A673 (cell line): ENCODE results near the gene AAR2. TPM values are rescaled to one million over a fixed set of nuclear protein-coding genes. Genes with fewer than 3 reads are reported as not detected.

Source experiments
- BruUV-seq: library from RNA; stranded (reverse); fragments of 400-500 nt; replicated peaks from 2 replicates; lab custom pipeline; 2021; lab: Mats Ljungman, UMichigan
- CTCF ChIA-PET: fragments of 300-600 bp; sonication (Branson Sonifier 250); formaldehyde crosslinking; loops from one replicate; lab custom pipeline; 2022; ENCODE audit warnings: antibody characterized with exemption; lab: Charles Lee
- POLR2A ChIA-PET: fragments of 300-600 bp; sonication (Branson Sonifier 250); formaldehyde crosslinking; loops from one replicate; lab custom pipeline; 2022; ENCODE audit warnings: antibody characterized with exemption; ENCODE audit not compliant: low non-redundant PET; lab: Charles Lee
- DNase-seq: peaks from one replicate; pipeline ENCODE4 v3.0.0-alpha.2; 2015; ENCODE audit warnings: low spot score
- H3K27ac ChIP-seq: fragments of 200-600 bp; sonication (generic); 2 replicates; pipeline ENCODE4 v1.5.1; 2016; ENCODE audit warnings: mixed run types, low read depth, mild to moderate bottlenecking, mixed read lengths, antibody characterized with exemption, low read length; ENCODE audit not compliant: poor library complexity, severe bottlenecking
- H3K27me3 ChIP-seq: fragments of 200-600 bp; sonication (generic); replicated peaks from 2 replicates; pipeline ENCODE4 v1.6.1; 2017; ENCODE audit warnings: mixed run types, low read depth, mild to moderate bottlenecking, mixed read lengths, antibody characterized with exemption, low read length; ENCODE audit not compliant: insufficient read depth, poor library complexity
- H3K36me3 ChIP-seq: fragments of 200-600 bp; sonication (generic); 2 replicates; pipeline ENCODE4 v1.6.1; 2016; ENCODE audit warnings: mixed run types, mild to moderate bottlenecking, mixed read lengths, antibody characterized with exemption, low read length; ENCODE audit not compliant: insufficient read depth, poor library complexity, severe bottlenecking
- H3K4me1 ChIP-seq: fragments of 200-600 bp; sonication (generic); 2 replicates; pipeline ENCODE4 v1.6.1; 2017; ENCODE audit warnings: mixed run types, mild to moderate bottlenecking, mixed read lengths, antibody characterized with exemption, low read length; ENCODE audit not compliant: insufficient read depth, poor library complexity, severe bottlenecking
- H3K4me3 ChIP-seq: fragments of 200-600 bp; sonication (generic); 2 replicates; pipeline ENCODE4 v1.5.1; 2016; ENCODE audit warnings: low read depth, mixed run types, mild to moderate bottlenecking, mixed read lengths, low read length; ENCODE audit not compliant: poor library complexity, severe bottlenecking
- H3K9me3 ChIP-seq: fragments of 200-600 bp; sonication (generic); 2 replicates; pipeline ENCODE4 v1.6.1; 2016; ENCODE audit warnings: mixed run types, low read depth, mild to moderate bottlenecking, mixed read lengths, antibody characterized with exemption, low read length; ENCODE audit not compliant: poor library complexity, severe bottlenecking
- CTCF ChIP-seq: fragments of 300-800, 200-600 bp; sonication (generic); conservative IDR thresholded peaks from 2 replicates; pipeline ENCODE4 v1.5.1; 2017; ENCODE audit warnings: low read depth, mild to moderate bottlenecking, antibody characterized with exemption, low read length, moderate library complexity, mixed read lengths
- EZH2 ChIP-seq: fragments of 200-600 bp; sonication (generic); IDR thresholded peaks from 2 replicates; pipeline ENCODE4 v1.6.1; 2017; ENCODE audit warnings: borderline replicate concordance, low read depth, mild to moderate bottlenecking, mixed read lengths, antibody characterized with exemption, low read length; ENCODE audit not compliant: poor library complexity, severe bottlenecking
- intact Hi-C: fragments of 100-400 bp; cut with micrococcal nuclease; formaldehyde crosslinking; loops from one replicate; pipeline ENCODE4 v1.10.0; 2022; ENCODE audit not compliant: unreplicated experiment
- total RNA-seq: library from RNA; stranded (reverse); gene quantifications from 2 replicates; pipeline ENCODE4 v1.2.3, GENCODE V29; 2021

AAR2 gene
- total RNA-seq, 1 experiment from 2014 or later, result 33.6 TPM

DNA sequence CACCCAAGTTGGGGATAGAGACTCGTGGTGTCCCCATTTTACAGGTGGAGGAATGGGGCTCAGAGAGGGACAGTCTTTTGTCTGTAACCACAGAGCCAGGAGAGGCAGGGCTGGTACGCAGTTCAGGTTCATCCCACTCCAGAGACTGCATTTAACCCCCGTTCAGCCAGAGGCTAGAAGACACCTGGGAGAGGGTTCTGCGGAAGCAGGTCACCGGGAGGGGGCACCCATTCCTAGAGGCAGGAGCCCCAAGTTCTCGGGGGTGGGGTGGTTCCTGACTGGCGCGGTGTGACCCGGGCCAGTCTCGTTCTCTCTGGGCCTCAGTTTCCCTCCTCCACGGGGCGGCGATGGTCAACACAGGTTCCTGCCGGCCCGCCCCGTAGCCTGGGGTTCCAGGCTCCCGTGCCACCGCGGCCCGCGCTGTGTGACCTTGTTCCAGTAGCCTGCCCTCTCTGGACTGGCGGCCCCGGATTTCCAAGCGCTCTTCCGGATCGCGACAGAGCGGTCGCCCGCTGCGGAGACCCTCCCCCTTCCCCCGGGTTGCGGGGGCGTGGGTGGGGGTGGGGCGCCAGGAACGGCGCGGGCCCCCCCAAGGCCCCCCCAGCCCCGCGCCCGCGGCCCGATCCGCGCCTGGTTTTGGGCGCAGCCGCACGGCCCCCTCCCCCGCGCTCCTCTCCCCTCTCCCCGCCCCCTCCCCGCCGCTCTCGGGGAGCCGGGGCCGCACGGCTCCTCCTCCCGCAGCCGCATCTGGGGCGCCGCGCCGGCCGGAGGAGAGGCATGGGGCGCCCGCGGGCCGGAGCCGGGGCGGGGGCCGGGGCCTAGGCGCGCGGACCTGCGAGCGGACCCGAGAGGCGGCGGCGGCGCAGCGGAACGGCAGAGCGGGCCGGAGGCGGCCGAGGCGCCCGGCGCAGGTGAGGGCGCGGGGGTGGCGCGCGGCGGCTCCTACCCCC, 69.6 kb downstream of the AAR2 start, which contains the start of gene DLGAP4:
TSS of gene DLGAP4 (plus strand) at position 738 of the 950 bp plus-strand sequence. CDS start 125,379 bp downstream, outside the sequence.
- CTCF ChIA-PET, result no interaction called here
- peak within 1 kb of the TSS; percentile 71 for H3K4me3 ChIP-seq
- intact Hi-C loops, result no loop called here
- no peak for DNase-seq
- no peaks in the 10 kb centered on the region for H3K36me3 ChIP-seq
- BruUV-seq, result no TSS peak
- H3K27me3 ChIP-seq, result peaks cover 42% of the 10 kb centered on the region
- H3K9me3 ChIP-seq, result no peaks in the 10 kb centered on the region
- TF ChIP-seq CTCF (no peak), EZH2 (no peak)
- H3K27ac ChIP-seq, result peak within 1 kb of the TSS; percentile 42
- POLR2A ChIA-PET, result no interaction called here
- peaks cover 12% of the 10 kb centered on the region for H3K4me1 ChIP-seq

Other genes starting within 250 kb of the AAR2 start
- 7.1 and 9.0 TPM in 2 replicates for gene EPB41L1, start 81.7 kb upstream of the AAR2 start, total RNA-seq
- 58.6 and 59.9 TPM in 2 replicates for gene DLGAP4, start 69.9 kb downstream of the AAR2 start, total RNA-seq